GM21423 (cell line): ENCODE results near the gene DLX1.
"Not testable (repeated sequence)": the region's sequence is repeated elsewhere in the genome, so short reads cannot be mapped to it uniquely, and the experiment has no call there.

Experiments used
- ATAC-seq: cut with Tn5 transposase; IDR thresholded peaks from one replicate; pipeline ENCODE4 v1.9.1; 2021; ENCODE audit warnings: mild to moderate bottlenecking, moderate library complexity; ENCODE audit not compliant: unreplicated experiment

Gene DLX1

GRCh38 chr2:172109256-172109987 lies 24.1 kb downstream of the DLX1 start:
- no peak for ATAC-seq

GRCh38 chr2:172109988-172110811 lies 24.9 kb downstream of the DLX1 start:
- ATAC-seq: no peak

- ATAC-seq: no peak
Observed at GRCh38 chr2:172113617-172114016, 28.3 kb downstream of the DLX1 start.

GRCh38 chr2:172114176-172114575 lies 28.9 kb downstream of the DLX1 start:
- not testable (repeated sequence) for ATAC-seq

GRCh38 chr2:172114579-172114978 lies 29.3 kb downstream of the DLX1 start:
- ATAC-seq: no peak

- ATAC-seq: no peak
Observed at GRCh38 chr2:172116107-172116506, 30.8 kb downstream of the DLX1 start.

- no peak for ATAC-seq
Observed at GRCh38 chr2:172119089-172119488, 33.8 kb downstream of the DLX1 start.

- ATAC-seq: no peak
Observed at GRCh38 chr2:172120118-172120517, 34.8 kb downstream of the DLX1 start.

GRCh38 chr2:172128484-172128883 lies 43.2 kb downstream of the DLX1 start:
- no peak for ATAC-seq

- no peak for ATAC-seq
Observed at GRCh38 chr2:172129404-172129803, 44.1 kb downstream of the DLX1 start.

GRCh38 chr2:172131713-172132555 lies 46.6 kb downstream of the DLX1 start:
- no peak for ATAC-seq

- no peak for ATAC-seq
Observed at GRCh38 chr2:172134270-172134669, 49.0 kb downstream of the DLX1 start.

GRCh38 chr2:172135446-172135845 lies 50.1 kb downstream of the DLX1 start:
- ATAC-seq: no peak

- ATAC-seq: no peak
Observed at GRCh38 chr2:172137109-172137508, 51.8 kb downstream of the DLX1 start.

- ATAC-seq: no peak
Observed at GRCh38 chr2:172137943-172138342, 52.6 kb downstream of the DLX1 start.

GRCh38 chr2:172138727-172139126 lies 53.4 kb downstream of the DLX1 start:
- ATAC-seq: not testable (repeated sequence)
